DND-41 (cell line): ENCODE results near the gene SEMA3E.

Experiments used
- CTCF ChIP-seq: IDR thresholded peaks from 2 replicates; pipeline ENCODE4 v1.5.1; 2012; ENCODE audit warnings: borderline replicate concordance, low read length, moderate library complexity, mild to moderate bottlenecking; ENCODE audit not compliant: poor library complexity, severe bottlenecking; ENCODE audit errors: extremely low read depth
- EZH2 ChIP-seq: IDR thresholded peaks from 3 replicates; pipeline ENCODE4 v1.6.1; 2012; ENCODE audit warnings: borderline replicate concordance, low read depth, mild to moderate bottlenecking, moderate library complexity, low read length, inconsistent platforms; ENCODE audit not compliant: severe bottlenecking

- no peak for TF ChIP-seq CTCF
- no peak for TF ChIP-seq EZH2
Observed at GRCh38 chr7:83608716-83609115, 40.2 kb downstream of the SEMA3E start.
